ENCODE data around the gene ASTL. TPM values are rescaled to one million over a fixed set of nuclear protein-coding genes. Genes with fewer than 3 reads are reported as not detected.

ASTL gene
- total RNA-seq, 1 experiment from 2014 or later, result 0.79 TPM

DNA sequence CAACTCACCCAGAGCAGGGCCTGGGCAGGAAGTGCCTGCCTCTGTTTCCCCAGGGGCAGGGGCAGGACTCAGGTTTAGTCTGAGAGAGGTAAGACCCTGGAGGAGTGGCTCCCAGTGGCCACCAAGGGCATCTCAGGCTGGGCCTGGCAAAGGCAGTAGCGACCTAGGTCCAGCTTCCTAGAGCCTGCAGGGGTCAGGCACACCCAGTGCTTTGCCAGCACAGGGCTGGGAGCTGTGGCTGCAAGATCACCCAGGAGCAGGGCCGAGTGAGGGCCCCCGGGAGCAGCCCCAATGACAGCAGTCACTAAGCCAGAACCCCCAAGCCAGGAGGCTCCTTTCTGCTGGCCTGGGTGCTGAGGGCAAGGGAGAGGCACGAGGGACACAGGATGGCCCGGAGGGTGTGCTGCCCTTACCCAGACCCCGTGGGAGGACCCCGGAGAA is 15.7 kb upstream of the ASTL start:
- DNase-seq (ENCODE audit: low spot score), result no peak
- peaks cover 28% of the 10 kb centered on the region for H3K4me1 Mint-ChIP-seq
- no peak for TF ChIP-seq JUN (CRISPR knock-in tag; IDR thresholded peaks at IDR 0.05)
- TF ChIP-seq, protein P1, sequence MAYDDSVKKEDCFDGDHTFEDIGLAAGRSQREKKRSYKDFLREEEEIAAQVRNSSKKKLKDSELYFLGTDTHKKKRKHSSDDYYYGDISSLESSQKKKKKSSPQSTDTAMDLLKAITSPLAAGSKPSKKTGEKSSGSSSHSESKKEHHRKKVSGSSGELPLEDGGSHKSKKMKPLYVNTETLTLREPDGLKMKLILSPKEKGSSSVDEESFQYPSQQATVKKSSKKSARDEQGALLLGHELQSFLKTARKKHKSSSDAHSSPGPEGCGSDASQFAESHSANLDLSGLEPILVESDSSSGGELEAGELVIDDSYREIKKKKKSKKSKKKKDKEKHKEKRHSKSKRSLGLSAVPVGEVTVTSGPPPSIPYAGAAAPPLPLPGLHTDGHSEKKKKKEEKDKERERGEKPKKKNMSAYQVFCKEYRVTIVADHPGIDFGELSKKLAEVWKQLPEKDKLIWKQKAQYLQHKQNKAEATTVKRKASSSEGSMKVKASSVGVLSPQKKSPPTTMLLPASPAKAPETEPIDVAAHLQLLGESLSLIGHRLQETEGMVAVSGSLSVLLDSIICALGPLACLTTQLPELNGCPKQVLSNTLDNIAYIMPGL (CRISPR knock-in tag; IDR thresholded peaks at IDR 0.05), result no peak
- no peak for TF ChIP-seq MAX (CRISPR knock-in tag; IDR thresholded peaks at IDR 0.05)

GRCh38 chr2:96153291-96153713 is 15.0 kb upstream of the ASTL start:
- Mint-ChIP-seq H3K9me3 (no peaks in the 10 kb centered on the region), H3K27ac (peak overlapping the region; percentile 13), H3K36me3 (no peaks in the 10 kb centered on the region), H3K27me3 (ENCODE audit: low read depth) (peaks cover 1% of the 10 kb centered on the region; the same call in 1 of the 2 replicates), H3K4me1 (peaks cover 30% of the 10 kb centered on the region), H3K4me3 (no peak overlapping the region)
- CTCF ChIA-PET, result interaction anchor here (1.0 to 3.1 kb wide), 7 partner anchors 10 to 88 kb away, joined by 4 to 19 read pairs (median 8); partner anchors contain the start of genes ADRA2B and ASTL
- ATAC-seq, result no peak
- TF ChIP-seq OVOL2 (CRISPR knock-in tag; IDR thresholded peaks at IDR 0.05; ENCODE audit: borderline replicate concordance) (no peak), USF2 (CRISPR knock-in tag; IDR thresholded peaks at IDR 0.05) (no peak), TP53 (CRISPR knock-in tag; IDR thresholded peaks at IDR 0.05) (no peak), SOX15 (CRISPR knock-in tag; IDR thresholded peaks at IDR 0.05) (no peak), FOXJ3 (CRISPR knock-in tag; IDR thresholded peaks at IDR 0.05; ENCODE audit: borderline replicate concordance) (no peak), IRF2 (CRISPR knock-in tag; IDR thresholded peaks at IDR 0.05; ENCODE audit: borderline replicate concordance, low read depth) (no peak)
- TF ChIP-seq, protein P1 (CRISPR knock-in tag; IDR thresholded peaks at IDR 0.05), result no peak
- no peak for DNase-seq (ENCODE audit: low spot score)
- POLR2A ChIA-PET, result interaction anchor here (0.9 kb wide), 1 partner anchor 15 kb away, joined by 6 read pairs; the partner anchor contains the start of gene ASTL

More for the DNA sequence above, 15.7 kb upstream of the ASTL start:
- no peaks in the 10 kb centered on the region for H3K9me3 Mint-ChIP-seq
- ATAC-seq, result no peak
- no peak overlapping the region for H3K4me3 Mint-ChIP-seq
- H3K36me3 Mint-ChIP-seq, result no peaks in the 10 kb centered on the region
- H3K27ac Mint-ChIP-seq, result no peak overlapping the region; the same call in 1 of the 2 replicates
- ChIA-PET CTCF (interaction anchor here (0.9 to 2.4 kb wide), 4 partner anchors 15 to 37 kb away, joined by 4 to 15 read pairs (median 6); partner anchors contain the start of gene ADRA2B), POLR2A (no interaction called here)
- H3K27me3 Mint-ChIP-seq (ENCODE audit: low read depth), result no peaks in the 10 kb centered on the region; the same call in 1 of the 2 replicates

DNA sequence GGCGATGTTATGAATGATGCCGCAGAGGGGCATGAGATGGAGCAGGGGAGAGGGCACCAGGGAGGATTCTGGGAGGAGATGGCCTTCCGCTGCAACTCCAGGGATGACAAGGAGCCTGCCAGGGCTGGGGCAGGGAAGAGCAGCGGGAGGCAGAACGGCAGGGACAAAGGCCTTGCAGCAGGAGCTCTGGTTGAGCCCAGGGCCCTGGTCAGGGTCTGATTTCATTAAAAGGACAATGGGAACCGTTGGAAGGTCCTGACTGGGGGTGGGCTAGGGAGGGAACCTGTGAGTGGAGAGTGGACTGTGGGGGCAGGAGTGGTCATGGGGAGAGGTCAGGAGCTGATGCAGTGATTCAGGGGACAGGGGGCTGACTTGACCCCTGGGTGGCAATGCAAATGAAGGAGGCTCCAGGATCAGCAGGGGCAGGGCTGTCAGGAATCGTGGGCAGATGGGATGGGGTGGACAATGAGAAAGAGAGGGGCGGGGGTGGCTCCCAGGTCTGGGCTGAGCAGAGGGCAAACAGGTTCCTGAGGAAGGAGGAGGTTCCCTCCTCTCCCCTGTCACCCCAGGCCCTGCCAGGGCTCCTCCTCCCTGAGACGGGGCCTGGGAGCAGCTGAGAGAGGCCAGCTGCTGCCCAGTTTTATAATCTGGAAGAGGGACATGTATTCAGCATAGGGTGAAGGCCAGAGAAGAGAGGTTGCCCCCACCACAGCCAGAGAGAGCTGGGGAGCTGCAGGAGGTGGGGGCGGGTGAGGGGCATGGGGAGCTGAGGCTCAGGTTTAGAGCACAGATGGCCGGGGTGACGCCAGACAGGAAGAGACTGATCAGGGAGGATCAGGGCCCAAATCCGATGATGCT is 14.2 kb upstream of the ASTL start:
- Mint-ChIP-seq H3K27ac (peak overlapping the region; percentile 37), H3K4me1 (peaks cover 31% of the 10 kb centered on the region), H3K27me3 (ENCODE audit: low read depth) (peaks cover 4% of the 10 kb centered on the region; the same call in 1 of the 2 replicates), H3K4me3 (no peak overlapping the region), H3K36me3 (no peaks in the 10 kb centered on the region), H3K9me3 (no peaks in the 10 kb centered on the region)
- POLR2A ChIA-PET, result interaction anchor here (0.7 to 0.9 kb wide), 3 partner anchors 14 to 183 kb away, joined by 3 to 6 read pairs (median 3); partner anchors contain the start of genes ASTL and NCAPH
- peak; percentile 9 for ATAC-seq
- CTCF ChIA-PET, result interaction anchor here (0.6 to 3.1 kb wide), 10 partner anchors 10 to 160 kb away, joined by 3 to 19 read pairs (median 6); partner anchors contain the start of genes ADRA2B and ASTL
- no peak for DNase-seq (ENCODE audit: low spot score)
- TF ChIP-seq, protein P2, sequence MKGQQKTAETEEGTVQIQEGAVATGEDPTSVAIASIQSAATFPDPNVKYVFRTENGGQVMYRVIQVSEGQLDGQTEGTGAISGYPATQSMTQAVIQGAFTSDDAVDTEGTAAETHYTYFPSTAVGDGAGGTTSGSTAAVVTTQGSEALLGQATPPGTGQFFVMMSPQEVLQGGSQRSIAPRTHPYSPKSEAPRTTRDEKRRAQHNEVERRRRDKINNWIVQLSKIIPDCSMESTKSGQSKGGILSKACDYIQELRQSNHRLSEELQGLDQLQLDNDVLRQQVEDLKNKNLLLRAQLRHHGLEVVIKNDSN (CRISPR knock-in tag; IDR thresholded peaks at IDR 0.05), result no peak
- no peak for TF ChIP-seq SP1 (CRISPR knock-in tag; conservative IDR thresholded peaks at IDR 0.05)
- no peak for TF ChIP-seq CREB1 (CRISPR knock-in tag; IDR thresholded peaks at IDR 0.05)
- TF ChIP-seq ZNF219 (CRISPR knock-in tag; IDR thresholded peaks at IDR 0.05; ENCODE audit: borderline replicate concordance), result no peak
- TF ChIP-seq HMGA2 (CRISPR knock-in tag; IDR thresholded peaks at IDR 0.05), result no peak
- TF ChIP-seq ATF1 (CRISPR knock-in tag; IDR thresholded peaks at IDR 0.05), result no peak
- no peak for TF ChIP-seq TCF7 (CRISPR knock-in tag; IDR thresholded peaks at IDR 0.05; ENCODE audit: low read depth)
- peak; percentile 62 for TF ChIP-seq ZNF423 (CRISPR knock-in tag; IDR thresholded peaks at IDR 0.05)
